OCI-LY7 (cell line): ENCODE measurements around the gene CDH23. TPM values are rescaled to one million over a fixed set of nuclear protein-coding genes. Genes with fewer than 3 reads are reported as not detected.

Experiments used
- BruUV-seq: library from RNA; stranded (reverse); fragments of 400-500 nt; replicated peaks from 2 replicates; lab custom pipeline; 2021; lab: Mats Ljungman, UMichigan
- CTCF ChIA-PET: fragments of 300-600 bp; sonication (Branson Sonifier 250); formaldehyde crosslinking; loops from one replicate; lab custom pipeline; 2022; ENCODE audit warnings: antibody characterized with exemption; ENCODE audit not compliant: unreplicated experiment; lab: Charles Lee
- POLR2A ChIA-PET: fragments of 300-600 bp; sonication (Branson Sonifier 250); formaldehyde crosslinking; loops from one replicate; lab custom pipeline; 2022; ENCODE audit warnings: antibody characterized with exemption; lab: Charles Lee
- DNase-seq: peaks from one replicate; pipeline ENCODE4 v3.0.0-alpha.2; 2015; ENCODE audit warnings: low spot score
- H2AFZ ChIP-seq: fragments of 200-600 bp; sonication (generic), shearing (Covaris generic); 2 replicates; pipeline ENCODE4 v1.6.1; 2014; ENCODE audit warnings: mild to moderate bottlenecking, antibody characterized with exemption, low read length, moderate library complexity
- H3K27ac ChIP-seq: fragments of 200-600 bp; sonication (generic); 2 replicates; pipeline ENCODE4 v1.5.1; 2014; ENCODE audit warnings: mixed run types, low read depth, mild to moderate bottlenecking, moderate library complexity, low read length, inconsistent platforms; ENCODE audit not compliant: poor library complexity, severe bottlenecking
- H3K36me3 ChIP-seq: fragments of 200-600 bp; sonication (generic); 2 replicates; pipeline ENCODE4 v1.6.1; 2014; ENCODE audit warnings: mild to moderate bottlenecking, antibody characterized with exemption, low read length, moderate library complexity, mixed read lengths; ENCODE audit not compliant: insufficient read depth
- H3K4me1 ChIP-seq: fragments of 200-600 bp; sonication (generic); 2 replicates; pipeline ENCODE4 v1.5.1; 2014; ENCODE audit warnings: mild to moderate bottlenecking, low read length; ENCODE audit not compliant: insufficient read depth, poor library complexity, severe bottlenecking
- H3K4me2 ChIP-seq: fragments of 200-600 bp; sonication (generic); 2 replicates; pipeline ENCODE4 v1.6.1; 2014; ENCODE audit warnings: mild to moderate bottlenecking, low read length
- H3K4me3 ChIP-seq: fragments of 200-600 bp; sonication (generic); 2 replicates; pipeline ENCODE4 v1.5.1; 2014; ENCODE audit warnings: mild to moderate bottlenecking, low read depth, low read length; ENCODE audit not compliant: poor library complexity, severe bottlenecking
- H3K79me2 ChIP-seq: fragments of 200-600 bp; sonication (generic); 2 replicates; pipeline ENCODE4 v1.6.1; 2016; ENCODE audit warnings: low read depth, mild to moderate bottlenecking, low read length, moderate library complexity, mixed read lengths; ENCODE audit not compliant: insufficient read depth
- H3K9me2 ChIP-seq: fragments of 200-600 bp; sonication (generic); 2 replicates; pipeline ENCODE4 v1.6.1; 2016; ENCODE audit warnings: mild to moderate bottlenecking, low read length, mixed read lengths; ENCODE audit not compliant: insufficient read depth
- H3K9me3 ChIP-seq: fragments of 200-600 bp; sonication (generic); 2 replicates; pipeline ENCODE4 v1.6.1; 2014; ENCODE audit warnings: mild to moderate bottlenecking, mixed run types, low read length, mixed read lengths
- H4K20me1 ChIP-seq: fragments of 200-600 bp; sonication (generic); 2 replicates; pipeline ENCODE4 v1.6.1; 2014; ENCODE audit warnings: mild to moderate bottlenecking, antibody characterized with exemption, low read length, moderate library complexity, mixed read lengths; ENCODE audit not compliant: insufficient read depth
- CTCF ChIP-seq: fragments of 200-600 bp; sonication (generic); conservative IDR thresholded peaks from 2 replicates; pipeline ENCODE4 v1.5.1; 2014; ENCODE audit warnings: mild to moderate bottlenecking, antibody characterized with exemption, low read length, moderate library complexity, mixed read lengths
- EZH2phosphoT487 ChIP-seq: fragments of 200-600 bp; sonication (generic); IDR thresholded peaks from 2 replicates; pipeline ENCODE4 v1.6.1; 2018; ENCODE audit warnings: low read depth, borderline replicate concordance, mild to moderate bottlenecking, mixed run types, antibody characterized with exemption, low read length, moderate library complexity, mixed read lengths
- intact Hi-C: fragments of 100-400 bp; cut with micrococcal nuclease; formaldehyde crosslinking; loops from one replicate; pipeline ENCODE4 v1.10.0; 2022; ENCODE audit not compliant: unreplicated experiment
- total RNA-seq, 2 experiments: library from RNA; depleted of rRNA in 1 of 2; stranded (reverse); fragments of >200 nt in 1 of 2; shearing (Covaris generic) in 1 of 2; gene quantifications; 2 replicates each; pipeline ENCODE4 v1.2.3, GENCODE V29; 2014 to 2022

The CDH23 gene
- total RNA-seq, 2 experiments from 2014 or later: 0.92 to 9.9 TPM

- CTCF ChIA-PET: interaction anchor here (0.5 kb wide), 1 partner anchor 113 kb away, joined by 3 read pairs; no protein-coding TSS in a partner anchor
- no peaks in the 10 kb centered on the region for H3K36me3 ChIP-seq
- H3K4me1 ChIP-seq: peaks cover 26% of the 10 kb centered on the region
- POLR2A ChIA-PET: interaction anchor here (1.1 to 1.4 kb wide), 2 partner anchors 10 to 41 kb away, joined by 4 to 5 read pairs; no protein-coding TSS in a partner anchor
- H3K9me3 ChIP-seq: no peaks in the 10 kb centered on the region
- no peak overlapping the region for H3K4me3 ChIP-seq
- intact Hi-C loops: no loop called here
- H3K4me2 ChIP-seq: no peak overlapping the region
- no peaks in the 10 kb centered on the region for H3K9me2 ChIP-seq
- TF ChIP-seq CTCF: no peak
- TF ChIP-seq EZH2phosphoT487: no peak
- H2AFZ ChIP-seq: no peak overlapping the region
- H4K20me1 ChIP-seq: no peaks in the 10 kb centered on the region
- H3K27ac ChIP-seq: no peak overlapping the region
- DNase-seq: no peak
- H3K79me2 ChIP-seq: no peaks in the 10 kb centered on the region
- BruUV-seq: no TSS peak
Measured at GRCh38 chr10:71767420-71768035, 370.8 kb downstream of the CDH23 start.

GRCh38 chr10:71769279-71769823 is 372.6 kb downstream of the CDH23 start:
- no peak for TF ChIP-seq EZH2phosphoT487
- no peak for TF ChIP-seq CTCF
- peaks cover 42% of the 10 kb centered on the region for H3K4me1 ChIP-seq
- H3K4me2 ChIP-seq: peak overlapping the region; percentile 61
- no peaks in the 10 kb centered on the region for H3K9me2 ChIP-seq
- H2AFZ ChIP-seq: peak overlapping the region; percentile 82
- no peak for DNase-seq
- H3K79me2 ChIP-seq: no peaks in the 10 kb centered on the region
- BruUV-seq: no TSS peak
- H3K27ac ChIP-seq: no peak overlapping the region
- H4K20me1 ChIP-seq: no peaks in the 10 kb centered on the region
- POLR2A ChIA-PET: interaction anchor here (0.6 to 1.3 kb wide), 4 partner anchors 17 to 58 kb away, joined by 3 to 5 read pairs (median 4); no protein-coding TSS in a partner anchor
- peak overlapping the region; percentile 36 for H3K4me3 ChIP-seq
- H3K36me3 ChIP-seq: no peaks in the 10 kb centered on the region
- H3K9me3 ChIP-seq: no peaks in the 10 kb centered on the region
- intact Hi-C loops: no loop called here
- CTCF ChIA-PET: interaction anchor here (1.0 kb wide), 2 partner anchors 17 to 200 kb away, joined by 3 to 5 read pairs; no protein-coding TSS in a partner anchor

- no peaks in the 10 kb centered on the region for H4K20me1 ChIP-seq
- intact Hi-C loops: loop anchor here (5.0 kb wide), 1 partner anchor 58 kb away; no protein-coding TSS in a partner anchor
- no TSS peak for BruUV-seq
- no peaks in the 10 kb centered on the region for H3K36me3 ChIP-seq
- no peak overlapping the region for H2AFZ ChIP-seq
- no peak overlapping the region for H3K27ac ChIP-seq
- H3K79me2 ChIP-seq: no peaks in the 10 kb centered on the region
- DNase-seq: no peak
- peaks cover 51% of the 10 kb centered on the region for H3K4me1 ChIP-seq
- H3K9me2 ChIP-seq: no peaks in the 10 kb centered on the region
- POLR2A ChIA-PET: interaction anchor here (0.9 kb wide), 1 partner anchor 22 kb away, joined by 3 read pairs; no protein-coding TSS in a partner anchor
- no peak overlapping the region for H3K4me2 ChIP-seq
- CTCF ChIA-PET: interaction anchor here (0.7 kb wide), 1 partner anchor 42 kb away, joined by 3 read pairs; no protein-coding TSS in a partner anchor
- H3K9me3 ChIP-seq: no peaks in the 10 kb centered on the region
- TF ChIP-seq EZH2phosphoT487 (no peak), CTCF (no peak)
- no peak overlapping the region for H3K4me3 ChIP-seq
Measured at GRCh38 chr10:71770255-71770654, 373.5 kb downstream of the CDH23 start.
